K562 (cell line): ENCODE results near the gene MMP15. TPM values are rescaled to one million over a fixed set of nuclear protein-coding genes. Genes with fewer than 3 reads are reported as not detected.

Source experiments
- ATAC-seq: fragments of 200-7000 bp; cut with Tn5 transposase; 3 replicates; pipeline ENCODE4 v1.9.1; 2020; ENCODE audit warnings: moderate library complexity
- BruUV-seq: library from RNA; stranded (reverse); fragments of 400-500 nt; replicated peaks from 2 replicates; lab custom pipeline; 2021; lab: Mats Ljungman, UMichigan
- CTCF ChIA-PET: fragments of 300-600 bp; formaldehyde crosslinking; extraction: SDS; loops from one replicate; lab custom pipeline; 2021; ENCODE audit warnings: low intra/inter-chr PET ratio; lab: Yijun Ruan, JAX
- POLR2A ChIA-PET: fragments of 300-600, 350-650 bp; sonication (Branson Sonifier 250); formaldehyde crosslinking; extraction: SDS; loops from one replicate; lab custom pipeline; 2021; ENCODE audit warnings: antibody characterized with exemption, inconsistent platforms; lab: Yijun Ruan, JAX
- DNase-seq, 4 experiments: peaks; one replicate each; pipeline versions ENCODE4 v3.0.0 to v3.0.0-alpha.2; 2011 to 2018; ENCODE audit warnings: low spot score in 3 of 4, mixed read lengths in 3 of 4; ENCODE audit errors: extremely low read depth in 1 of 4
- FAIRE-seq: peaks from 2 replicates; lab custom pipeline; 2011; peaks lifted over from hg19 to GRCh38; lab: Jason Lieb, UNC
- H2AFZ ChIP-seq: 2 replicates; pipeline ENCODE4 v1.6.0; 2011; ENCODE audit warnings: low read depth, low read length, control low read depth, inconsistent platforms
- H3K27ac ChIP-seq: fragments of 200-600 bp; 3 replicates; pipeline ENCODE4 v1.8.0; 2011; ENCODE audit warnings: low read depth, mild to moderate bottlenecking, control low read depth, inconsistent platforms, low read length, moderate library complexity, mixed read lengths; ENCODE audit errors: extremely low read depth
- H3K27me3 ChIP-seq, 2 experiments: fragments of 300-600 bp in 1 of 2; 2 replicates in 1 of 2; 3 replicates in 1 of 2; pipeline versions ENCODE4 v1.6.0 to v1.8.0; 2011; ENCODE audit warnings: inconsistent platforms in 2 of 2, low read length in 2 of 2, mild to moderate bottlenecking in 1 of 2, mixed read lengths in 1 of 2, moderate library complexity in 1 of 2; ENCODE audit not compliant: control insufficient read depth in 2 of 2, insufficient read depth in 2 of 2
- H3K36me3 ChIP-seq: fragments of 300-600 bp; 3 replicates; pipeline ENCODE4 v1.8.0; 2011; ENCODE audit warnings: mild to moderate bottlenecking, low read length, inconsistent platforms; ENCODE audit not compliant: control insufficient read depth, insufficient read depth
- H3K4me1 ChIP-seq, 2 experiments: fragments of 200-600 bp in 1 of 2; replicated peaks in 1 of 2; 2 replicates in 1 of 2; 3 replicates in 1 of 2; pipeline versions ENCODE4 v1.5.1 to v1.8.0; 2011; ENCODE audit warnings: inconsistent platforms in 2 of 2, low read length in 2 of 2, mild to moderate bottlenecking in 1 of 2, mixed read lengths in 1 of 2, moderate library complexity in 1 of 2; ENCODE audit not compliant: control insufficient read depth in 2 of 2, insufficient read depth in 2 of 2
- H3K4me2 ChIP-seq: 2 replicates; pipeline ENCODE4 v1.6.1; 2011; ENCODE audit warnings: low read length, control low read depth, inconsistent platforms, mixed read lengths; ENCODE audit not compliant: insufficient read depth
- H3K4me3 ChIP-seq: fragments of 200-600 bp; sonication (generic), shearing (Covaris generic); 2 replicates; pipeline ENCODE4 v1.5.1; 2016; ENCODE audit warnings: control low read depth, inconsistent platforms
- H3K79me2 ChIP-seq: fragments of 200-600 bp; 3 replicates; pipeline ENCODE4 v1.8.0; 2011; ENCODE audit warnings: low read length, inconsistent platforms; ENCODE audit not compliant: control insufficient read depth, insufficient read depth
- H3K9ac ChIP-seq, 2 experiments: 2 replicates each; pipeline versions ENCODE4 v1.6.0 to v1.6.1; 2011; ENCODE audit warnings: low read depth in 2 of 2, low read length in 2 of 2, control low read depth in 1 of 2, inconsistent platforms in 1 of 2, mild to moderate bottlenecking in 1 of 2, mixed read lengths in 1 of 2; ENCODE audit not compliant: insufficient read depth in 1 of 2
- H3K9me1 ChIP-seq: one replicate; pipeline ENCODE4 v1.6.0; 2011; ENCODE audit warnings: inconsistent platforms, mild to moderate bottlenecking, low read length, moderate library complexity; ENCODE audit not compliant: control insufficient read depth, insufficient read depth
- H3K9me3 ChIP-seq: replicated peaks from 2 replicates; pipeline ENCODE4 v1.5.1; 2011; ENCODE audit warnings: low read depth, low read length, inconsistent platforms; ENCODE audit not compliant: control insufficient read depth, insufficient read depth
- H4K20me1 ChIP-seq: replicated peaks from 2 replicates; pipeline ENCODE4 v1.6.1; 2011; ENCODE audit warnings: low read length, inconsistent platforms, mixed read lengths; ENCODE audit not compliant: control insufficient read depth, insufficient read depth
- BCOR ChIP-seq: fragments of 450-650 bp; IDR thresholded peaks from 2 replicates; pipeline ENCODE4 v1.6.1; 2016
- ESRRA ChIP-seq: fragments of 450-650 bp; IDR thresholded peaks from 2 replicates; pipeline ENCODE4 v1.6.1; 2014; ENCODE audit warnings: low read depth, mild to moderate bottlenecking, moderate library complexity, borderline replicate concordance
- HMGXB4 ChIP-seq: sonication (generic); formaldehyde crosslinking; IDR thresholded peaks from 2 replicates; pipeline ENCODE4 v1.8.1; 2023; ENCODE audit warnings: mild to moderate bottlenecking, missing genetic modification reagents
- KDM2B ChIP-seq: fragments of 250-450 bp; sonication (Bioruptor Pico); IDR thresholded peaks from 2 replicates; pipeline ENCODE4 v1.8.0; 2021; ENCODE audit warnings: mild to moderate bottlenecking, moderate library complexity
- MED1 ChIP-seq: sonication (generic); formaldehyde crosslinking; IDR thresholded peaks from 2 replicates; pipeline ENCODE4 v1.8.1; 2023; ENCODE audit warnings: missing genetic modification reagents, borderline replicate concordance
- NFIC ChIP-seq: fragments of 450-650 bp; IDR thresholded peaks from 2 replicates; pipeline ENCODE4 v1.6.1; 2017; ENCODE audit warnings: mild to moderate bottlenecking, inconsistent platforms
- NRF1 ChIP-seq, 2 experiments: fragments of 450-650 bp; IDR thresholded peaks in 1 of 2; conservative IDR thresholded peaks in 1 of 2; 2 replicates each; pipeline ENCODE4 v1.6.1; 2014; ENCODE audit warnings: mild to moderate bottlenecking in 2 of 2
- POLR2G ChIP-seq: fragments of 200-400 bp; formaldehyde crosslinking; IDR thresholded peaks from 2 replicates; pipeline ENCODE4 v1.6.1; 2017; ENCODE audit warnings: low read depth, mild to moderate bottlenecking, antibody characterized with exemption, low read length, moderate library complexity
- RBFOX2 ChIP-seq: fragments of 200-400 bp; formaldehyde crosslinking; IDR thresholded peaks from 2 replicates; pipeline ENCODE4 v1.6.1; 2017; ENCODE audit warnings: low read depth, mild to moderate bottlenecking, low read length, moderate library complexity
- RBM25 ChIP-seq: fragments of 200-400 bp; formaldehyde crosslinking; IDR thresholded peaks from 2 replicates; pipeline ENCODE4 v1.6.1; 2018; ENCODE audit warnings: low read length, low read depth, moderate library complexity; ENCODE audit not compliant: severe bottlenecking
- SETDB1 ChIP-seq: IDR thresholded peaks from one replicate; pipeline ENCODE4 v1.6.1; 2012; ENCODE audit warnings: low read length, control low read depth, inconsistent platforms
- TARDBP ChIP-seq: fragments of 450-650 bp; IDR thresholded peaks from 2 replicates; pipeline ENCODE4 v1.6.1; 2016
- TFE3 ChIP-seq: fragments of 450-650 bp; formaldehyde crosslinking; IDR thresholded peaks from 2 replicates; pipeline ENCODE4 v1.4.0; 2020; ENCODE audit warnings: mild to moderate bottlenecking, mixed read lengths
- ZNF583 ChIP-seq: fragments of 250-450 bp; sonication (Bioruptor Pico); IDR thresholded peaks from 2 replicates; pipeline ENCODE4 v1.4.0; 2020
- WGBS: fragments of 100-300 bp; shearing (Covaris generic); methylation state at CpG from one replicate; pipeline ENCODE4 v1.1.6; 2016; ENCODE audit warnings: low coverage, mixed read lengths; ENCODE audit not compliant: insufficient coverage; ENCODE audit errors: missing lambda C conversion rate; 5-methylcytosine and 5-hydroxymethylcytosine counted together
- in situ Hi-C: fragments of 300-500 bp; cut with MboI; formaldehyde crosslinking; loops from 4 replicates; pipeline ENCODE4 v1.15.0; 2018; ENCODE audit warnings: inconsistent platforms, mixed read lengths
- intact Hi-C: fragments of 100-400 bp; cut with micrococcal nuclease; formaldehyde crosslinking; loops from 2 replicates; pipeline ENCODE4 v1.14.2; 2022
- polyA plus RNA-seq, 8 experiments: library from polyadenylated mRNA; depleted of rRNA in 4 of 8; stranded (reverse) in 5 of 8; unstranded in 3 of 8; fragments of >200 nt; fragmentation: Nextera tagmentation in 2 of 8; fragmentation: Illumina TruSeq in 1 of 8; extraction: Ambion mirVana in 2 of 8; extraction: Trizol in 1 of 8; gene quantifications; 2 replicates each; pipeline versions ENCODE4 v1.2.1 to v1.2.3, GENCODE V29; 2011 to 2014; ENCODE audit warnings: inconsistent platforms in 1 of 8, missing spikeins in 1 of 8
- total RNA-seq, 7 experiments: library from RNA; depleted of rRNA in 6 of 7; stranded (reverse); fragments of >200 nt in 6 of 7; fragmentation: Illumina TruSeq in 2 of 7; extraction: Trizol in 2 of 7; gene quantifications; 2 replicates each; pipeline versions ENCODE4 v1.2.1 to v1.2.3, GENCODE V29; 2011 to 2021; ENCODE audit warnings: low replicate concordance in 1 of 7

MMP15 gene
- total and polyA plus RNA-seq, 9 of the 15 experiments (the other 6 are each of a cell fraction or from before 2014, with no cell fraction given) = 0.01 to 20.4 (median 5.5) TPM

GRCh38 chr16:57993897-57994296, 31.7 kb upstream of the MMP15 start:
- CTCF ChIA-PET = interaction anchor here (0.7 to 1.1 kb wide), 2 partner anchors 130 to 346 kb away, joined by 4 read pairs; no protein-coding TSS in a partner anchor

GRCh38 chr16:57994361-57994760, 31.2 kb upstream of the MMP15 start:
- no peak overlapping the region; a peak in 1 of 4 replicates for H3K9ac ChIP-seq
- peak overlapping the region; percentile 34; the same call in 1 of the 3 replicates for H3K27ac ChIP-seq
- CTCF ChIA-PET = interaction anchor here (0.7 to 1.1 kb wide), 2 partner anchors 131 to 237 kb away, joined by 3 to 4 read pairs; no protein-coding TSS in a partner anchor
- peak overlapping the region; percentile 16; the same call in 1 of the 2 replicates for H2AFZ ChIP-seq
- peaks cover 4% of the 10 kb centered on the region for H3K9me1 ChIP-seq
- ATAC-seq (no peak), DNase-seq (no peak), FAIRE-seq (no peak)
- in situ Hi-C loops (no loop called here), intact Hi-C loops (loop anchor here (10.0 kb wide), 1 partner anchor 350 kb away; no protein-coding TSS in a partner anchor)
- H3K36me3 ChIP-seq = peaks cover 14% of the 10 kb centered on the region; the same call in 2 of the 3 replicates
- no TSS peak for BruUV-seq
- H3K4me1 ChIP-seq = peaks cover 11 to 17% of the 10 kb centered on the region in 2 experiments; a peak in 4 of 5 replicates
- no peak overlapping the region for H3K4me3 ChIP-seq
- POLR2A ChIA-PET = interaction anchor here (0.6 to 1.4 kb wide), 2 partner anchors 17 to 432 kb away, joined by 3 to 5 read pairs; a partner anchor contains a TSS
- H4K20me1 ChIP-seq = peaks cover 4% of the 10 kb centered on the region
- H3K27me3 ChIP-seq = no peaks in the 10 kb centered on the region
- no peaks in the 10 kb centered on the region for H3K9me3 ChIP-seq
- H3K79me2 ChIP-seq = no peaks in the 10 kb centered on the region
- H3K4me2 ChIP-seq = no peak overlapping the region
- 41% methylated on average over 4 of the region's 4 CpGs for WGBS
- TF ChIP-seq NFIC = no peak
- no peak for TF ChIP-seq HMGXB4 (CRISPR knock-in tag)
- no peak for TF ChIP-seq SETDB1
- no peak for TF ChIP-seq TFE3 (CRISPR knock-in tag)
- TF ChIP-seq KDM2B (CRISPR knock-in tag) = no peak
- TF ChIP-seq BCOR = peak; percentile 64; the same call in 1 of the 2 replicates
- peak; percentile 38; the same call in 1 of the 2 replicates for TF ChIP-seq ESRRA
- no peak for TF ChIP-seq NRF1 (conservative IDR thresholded peaks at IDR 0.05 in 1 of 2, IDR thresholded peaks at IDR 0.05 in 1 of 2)
- TF ChIP-seq ZNF583 (CRISPR knock-in tag) = no peak
- no peak for TF ChIP-seq MED1 (CRISPR knock-in tag)
- TF ChIP-seq RBM25 = peak; percentile 78

More at GRCh38 chr16:57993897-57994296, 31.7 kb upstream of the MMP15 start:
- Histone ChIP-seq H3K27ac (no peak overlapping the region), H3K4me1 (peaks cover 7 to 15% of the 10 kb centered on the region in 2 experiments; a peak in 4 of 5 replicates), H3K36me3 (peaks cover 14% of the 10 kb centered on the region; the same call in 2 of the 3 replicates), H3K9ac (peak overlapping the region in 1 of 2 experiments; percentile 38; a peak in 1 of 4 replicates), H3K79me2 (no peaks in the 10 kb centered on the region), H3K9me1 (peaks cover 4% of the 10 kb centered on the region), H3K27me3 (no peaks in the 10 kb centered on the region), H3K9me3 (no peaks in the 10 kb centered on the region), H4K20me1 (no peaks in the 10 kb centered on the region), H3K4me3 (no peak overlapping the region), H3K4me2 (no peak overlapping the region), H2AFZ (no peak overlapping the region)
- no TSS peak for BruUV-seq
- in situ Hi-C loops = no loop called here
- no peak for FAIRE-seq
- DNase-seq = no peak
- WGBS = 83% methylated on average over 2 of the region's 5 CpGs
- no peak for ATAC-seq
- TF ChIP-seq TARDBP = no peak
- peak; percentile 36; the same call in 1 of the 2 replicates for TF ChIP-seq POLR2G
- TF ChIP-seq RBFOX2 = peak; percentile 40; the same call in 1 of the 2 replicates
- POLR2A ChIA-PET = interaction anchor here (0.5 to 1.4 kb wide), 3 partner anchors 17 to 433 kb away, joined by 3 to 5 read pairs (median 4); a partner anchor contains a TSS
- intact Hi-C loops = loop anchor here (10.0 kb wide), 1 partner anchor 349 kb away; no protein-coding TSS in a partner anchor
